GM12878 (cell line): ENCODE measurements around the gene OR51A7. TPM values are rescaled to one million over a fixed set of nuclear protein-coding genes. Genes with fewer than 3 reads are reported as not detected.
"Not testable (repeated sequence)": the region's sequence is repeated elsewhere in the genome, so short reads cannot be mapped to it uniquely, and the experiment has no call there.

ENCODE experiments used
- ATAC-seq: fragments of 200-7000 bp; cut with Tn5 transposase; 3 replicates; pipeline ENCODE4 v1.9.1; 2020; ENCODE audit warnings: mild to moderate bottlenecking, moderate library complexity
- BruUV-seq: library from RNA; stranded (reverse); fragments of 400-500 nt; replicated peaks from 2 replicates; lab custom pipeline; 2021; lab: Mats Ljungman, UMichigan
- CTCF ChIA-PET: fragments of 300-600 bp; sonication (Branson Sonifier 250); formaldehyde crosslinking; extraction: SDS; loops from one replicate; lab custom pipeline; 2021; ENCODE audit warnings: inconsistent platforms; lab: Yijun Ruan, JAX
- POLR2A ChIA-PET: fragments of 350-600 bp; formaldehyde crosslinking; extraction: SDS; loops from one replicate; lab custom pipeline; 2021; ENCODE audit warnings: inconsistent platforms; lab: Charles Lee
- RAD21 ChIA-PET: fragments of 300-600 bp; sonication (Branson Sonifier 250); formaldehyde crosslinking; loops from one replicate; lab custom pipeline; 2023; ENCODE audit warnings: antibody characterized with exemption; ENCODE audit not compliant: unreplicated experiment; lab: Charles Lee
- SMC1A ChIA-PET: fragments of 300-600 bp; sonication (Branson Sonifier 250); formaldehyde crosslinking; loops from one replicate; lab custom pipeline; 2023; ENCODE audit not compliant: unreplicated experiment, uncharacterized antibody; lab: Charles Lee
- DNase-seq: peaks from one replicate; pipeline ENCODE4 v3.0.0-alpha.2; 2011; ENCODE audit warnings: low read depth, low spot score
- FAIRE-seq: peaks from 3 replicates; lab custom pipeline; 2011; peaks lifted over from hg19 to GRCh38; lab: Jason Lieb, UNC
- H2AFZ ChIP-seq: 2 replicates; pipeline ENCODE4 v1.6.0; 2011; ENCODE audit warnings: low read depth, low read length, control low read depth; ENCODE audit not compliant: control insufficient read depth
- H3K27ac ChIP-seq: 2 replicates; pipeline ENCODE4 v1.5.1; 2011; ENCODE audit warnings: control low read depth; ENCODE audit not compliant: control insufficient read depth, insufficient read depth
- H3K27me3 ChIP-seq, 2 experiments: replicated peaks in 1 of 2; 2 replicates each; pipeline versions ENCODE4 v1.6.0 to v1.6.1; 2011; ENCODE audit warnings: low read length in 1 of 2; ENCODE audit not compliant: control insufficient read depth in 2 of 2, insufficient read depth in 2 of 2
- H3K36me3 ChIP-seq, 2 experiments: 2 replicates each; pipeline ENCODE4 v1.5.1; 2011; ENCODE audit warnings: low read length in 1 of 2; ENCODE audit not compliant: control insufficient read depth in 2 of 2, insufficient read depth in 2 of 2
- H3K4me1 ChIP-seq: 2 replicates; pipeline ENCODE4 v1.6.1; 2011; ENCODE audit warnings: mild to moderate bottlenecking, low read length, moderate library complexity, mixed read lengths; ENCODE audit not compliant: control insufficient read depth, insufficient read depth
- H3K4me2 ChIP-seq: 2 replicates; pipeline ENCODE4 v1.6.0; 2011; ENCODE audit warnings: control low read depth; ENCODE audit not compliant: control insufficient read depth, insufficient read depth
- H3K4me3 ChIP-seq: fragments of 200-600 bp; sonication (generic); 2 replicates; pipeline ENCODE4 v1.5.1; 2016
- H3K79me2 ChIP-seq: 2 replicates; pipeline ENCODE4 v1.6.0; 2011; ENCODE audit warnings: low read length; ENCODE audit not compliant: control insufficient read depth, insufficient read depth
- H3K9ac ChIP-seq: 2 replicates; pipeline ENCODE4 v1.8.0; 2011; ENCODE audit warnings: low read length, control low read depth, mixed read lengths; ENCODE audit not compliant: control insufficient read depth, insufficient read depth
- H3K9me3 ChIP-seq: replicated peaks from 3 replicates; pipeline ENCODE4 v1.5.1; 2011; ENCODE audit warnings: mild to moderate bottlenecking, low read length; ENCODE audit not compliant: control insufficient read depth, insufficient read depth
- H4K20me1 ChIP-seq: 2 replicates; pipeline ENCODE4 v1.6.0; 2011; ENCODE audit not compliant: control insufficient read depth, insufficient read depth
- CEBPB ChIP-seq, 2 experiments: fragments of 150-350 bp in 1 of 2; IDR thresholded peaks; 2 replicates each; pipeline ENCODE4 v1.6.1; 2012 to 2014; ENCODE audit warnings: low read depth in 2 of 2, low read length in 2 of 2, borderline replicate concordance in 1 of 2, inconsistent platforms in 1 of 2
- PML ChIP-seq: IDR thresholded peaks from 2 replicates; pipeline ENCODE4 v1.6.1; 2012; ENCODE audit warnings: low read length, inconsistent platforms
- RUNX3 ChIP-seq: IDR thresholded peaks from 2 replicates; pipeline ENCODE4 v1.6.1; 2012; ENCODE audit warnings: low read length, inconsistent platforms
- WGBS: methylation state at CpG from one replicate; pipeline ENCODE4 v1.1.6; 2016; ENCODE audit warnings: low lambda C conversion rate; ENCODE audit not compliant: insufficient replicate concordance, insufficient coverage; ENCODE audit errors: missing lambda C conversion rate; 5-methylcytosine and 5-hydroxymethylcytosine counted together
- in situ Hi-C: fragments of 300-500 bp; cut with MboI; formaldehyde crosslinking; loops from 9 replicates; pipeline ENCODE4 v1.14.3; 2018; ENCODE audit warnings: mixed read lengths
- intact Hi-C: fragments of 100-400 bp; cut with micrococcal nuclease; formaldehyde crosslinking; loops from one replicate; pipeline ENCODE4 v1.14.2; 2022; ENCODE audit not compliant: unreplicated experiment
- polyA plus RNA-seq, 11 experiments: library from polyadenylated mRNA; depleted of rRNA in 4 of 11; unstranded in 6 of 11; stranded (reverse) in 5 of 11; fragments of >200 nt; fragmentation: Nextera tagmentation in 4 of 11; fragmentation: Illumina TruSeq in 1 of 11; extraction: Ambion mirVana in 4 of 11; extraction: Trizol in 1 of 11; gene quantifications; 1 replicate in 1 of 11; 2 replicates in 10 of 11; pipeline versions ENCODE4 v1.2.1 to v1.2.3, GENCODE V29; 2011 to 2016; ENCODE audit warnings: inconsistent platforms in 2 of 11, missing spikeins in 2 of 11, low read depth in 1 of 11
- total RNA-seq, 4 experiments: library from RNA; depleted of rRNA in 3 of 4; stranded (reverse); fragments of >200 nt in 3 of 4; fragmentation: Illumina TruSeq in 1 of 4; extraction: Trizol in 1 of 4; gene quantifications; 2 replicates each; pipeline versions ENCODE4 v1.2.1 to v1.2.3, GENCODE V29; 2013 to 2021
- TF ChIP-seq, protein P1 (sequence below): fragments of 450-650 bp; IDR thresholded peaks from 2 replicates; pipeline ENCODE4 v1.6.1; 2016; ENCODE audit warnings: mild to moderate bottlenecking
- TF ChIP-seq, protein P2 (sequence below): fragments of 450-650 bp; IDR thresholded peaks from 2 replicates; pipeline ENCODE4 v1.6.1; 2018; ENCODE audit warnings: mild to moderate bottlenecking, low read depth, moderate library complexity; ENCODE audit not compliant: partially characterized antibody
- TF ChIP-seq, protein P3 (sequence below): fragments of 450-650 bp; IDR thresholded peaks from 2 replicates; pipeline ENCODE4 v1.6.1; 2017; ENCODE audit warnings: borderline replicate concordance
- TF ChIP-seq, protein P4 (sequence below): IDR thresholded peaks from 2 replicates; pipeline ENCODE4 v1.6.1; 2011; ENCODE audit warnings: borderline replicate concordance, low read depth, mild to moderate bottlenecking, moderate library complexity, mixed read lengths, low read length; ENCODE audit not compliant: insufficient read depth; ENCODE audit errors: extremely low read length

Gene OR51A7
- total and polyA plus RNA-seq, 10 of the 15 experiments (the other 5 are each of a cell fraction or from before 2014, with no cell fraction given): not detected

DNA sequence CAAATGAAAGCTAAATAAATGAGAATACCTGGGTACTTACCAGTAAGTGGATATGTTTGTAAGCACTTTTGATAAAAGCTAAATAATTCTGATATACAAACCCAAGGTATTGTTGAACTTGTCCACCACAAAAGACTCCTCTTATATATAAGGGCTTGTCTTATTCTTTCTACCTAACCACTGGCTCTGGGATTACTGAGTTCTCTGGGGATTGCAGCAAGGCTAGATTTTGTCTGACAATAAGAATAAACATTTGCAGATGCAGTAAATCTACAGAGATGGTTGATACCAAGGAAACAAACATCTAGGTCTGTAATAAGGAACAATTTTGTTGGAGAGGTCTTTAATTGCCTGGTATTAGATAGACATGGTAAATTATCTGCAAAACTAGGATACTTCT lies 43.9 kb downstream of the OR51A7 start, which contains the start of gene OR51A4 (continued):
- TF ChIP-seq CEBPB (IDR thresholded peaks at IDR 0.05; ENCODE audit: borderline replicate concordance in 1 of 2, low read depth in 2 of 2, low read length in 2 of 2) (no peak), PML (no peak), RUNX3 (no peak)
- TF ChIP-seq, protein P1, sequence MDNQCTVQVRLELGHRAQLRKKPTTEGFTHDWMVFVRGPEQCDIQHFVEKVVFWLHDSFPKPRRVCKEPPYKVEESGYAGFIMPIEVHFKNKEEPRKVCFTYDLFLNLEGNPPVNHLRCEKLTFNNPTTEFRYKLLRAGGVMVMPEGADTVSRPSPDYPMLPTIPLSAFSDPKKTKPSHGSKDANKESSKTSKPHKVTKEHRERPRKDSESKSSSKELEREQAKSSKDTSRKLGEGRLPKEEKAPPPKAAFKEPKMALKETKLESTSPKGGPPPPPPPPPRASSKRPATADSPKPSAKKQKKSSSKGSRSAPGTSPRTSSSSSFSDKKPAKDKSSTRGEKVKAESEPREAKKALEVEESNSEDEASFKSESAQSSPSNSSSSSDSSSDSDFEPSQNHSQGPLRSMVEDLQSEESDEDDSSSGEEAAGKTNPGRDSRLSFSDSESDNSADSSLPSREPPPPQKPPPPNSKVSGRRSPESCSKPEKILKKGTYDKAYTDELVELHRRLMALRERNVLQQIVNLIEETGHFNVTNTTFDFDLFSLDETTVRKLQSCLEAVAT: no peak
- TF ChIP-seq, protein P2, sequence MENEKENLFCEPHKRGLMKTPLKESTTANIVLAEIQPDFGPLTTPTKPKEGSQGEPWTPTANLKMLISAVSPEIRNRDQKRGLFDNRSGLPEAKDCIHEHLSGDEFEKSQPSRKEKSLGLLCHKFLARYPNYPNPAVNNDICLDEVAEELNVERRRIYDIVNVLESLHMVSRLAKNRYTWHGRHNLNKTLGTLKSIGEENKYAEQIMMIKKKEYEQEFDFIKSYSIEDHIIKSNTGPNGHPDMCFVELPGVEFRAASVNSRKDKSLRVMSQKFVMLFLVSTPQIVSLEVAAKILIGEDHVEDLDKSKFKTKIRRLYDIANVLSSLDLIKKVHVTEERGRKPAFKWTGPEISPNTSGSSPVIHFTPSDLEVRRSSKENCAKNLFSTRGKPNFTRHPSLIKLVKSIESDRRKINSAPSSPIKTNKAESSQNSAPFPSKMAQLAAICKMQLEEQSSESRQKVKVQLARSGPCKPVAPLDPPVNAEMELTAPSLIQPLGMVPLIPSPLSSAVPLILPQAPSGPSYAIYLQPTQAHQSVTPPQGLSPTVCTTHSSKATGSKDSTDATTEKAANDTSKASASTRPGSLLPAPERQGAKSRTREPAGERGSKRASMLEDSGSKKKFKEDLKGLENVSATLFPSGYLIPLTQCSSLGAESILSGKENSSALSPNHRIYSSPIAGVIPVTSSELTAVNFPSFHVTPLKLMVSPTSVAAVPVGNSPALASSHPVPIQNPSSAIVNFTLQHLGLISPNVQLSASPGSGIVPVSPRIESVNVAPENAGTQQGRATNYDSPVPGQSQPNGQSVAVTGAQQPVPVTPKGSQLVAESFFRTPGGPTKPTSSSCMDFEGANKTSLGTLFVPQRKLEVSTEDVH: no peak
- TF ChIP-seq, protein P3, sequence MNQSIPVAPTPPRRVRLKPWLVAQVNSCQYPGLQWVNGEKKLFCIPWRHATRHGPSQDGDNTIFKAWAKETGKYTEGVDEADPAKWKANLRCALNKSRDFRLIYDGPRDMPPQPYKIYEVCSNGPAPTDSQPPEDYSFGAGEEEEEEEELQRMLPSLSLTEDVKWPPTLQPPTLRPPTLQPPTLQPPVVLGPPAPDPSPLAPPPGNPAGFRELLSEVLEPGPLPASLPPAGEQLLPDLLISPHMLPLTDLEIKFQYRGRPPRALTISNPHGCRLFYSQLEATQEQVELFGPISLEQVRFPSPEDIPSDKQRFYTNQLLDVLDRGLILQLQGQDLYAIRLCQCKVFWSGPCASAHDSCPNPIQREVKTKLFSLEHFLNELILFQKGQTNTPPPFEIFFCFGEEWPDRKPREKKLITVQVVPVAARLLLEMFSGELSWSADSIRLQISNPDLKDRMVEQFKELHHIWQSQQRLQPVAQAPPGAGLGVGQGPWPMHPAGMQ: no peak
- TF ChIP-seq, protein P4, sequence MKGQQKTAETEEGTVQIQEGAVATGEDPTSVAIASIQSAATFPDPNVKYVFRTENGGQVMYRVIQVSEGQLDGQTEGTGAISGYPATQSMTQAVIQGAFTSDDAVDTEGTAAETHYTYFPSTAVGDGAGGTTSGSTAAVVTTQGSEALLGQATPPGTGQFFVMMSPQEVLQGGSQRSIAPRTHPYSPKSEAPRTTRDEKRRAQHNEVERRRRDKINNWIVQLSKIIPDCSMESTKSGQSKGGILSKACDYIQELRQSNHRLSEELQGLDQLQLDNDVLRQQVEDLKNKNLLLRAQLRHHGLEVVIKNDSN: no peak

DNA sequence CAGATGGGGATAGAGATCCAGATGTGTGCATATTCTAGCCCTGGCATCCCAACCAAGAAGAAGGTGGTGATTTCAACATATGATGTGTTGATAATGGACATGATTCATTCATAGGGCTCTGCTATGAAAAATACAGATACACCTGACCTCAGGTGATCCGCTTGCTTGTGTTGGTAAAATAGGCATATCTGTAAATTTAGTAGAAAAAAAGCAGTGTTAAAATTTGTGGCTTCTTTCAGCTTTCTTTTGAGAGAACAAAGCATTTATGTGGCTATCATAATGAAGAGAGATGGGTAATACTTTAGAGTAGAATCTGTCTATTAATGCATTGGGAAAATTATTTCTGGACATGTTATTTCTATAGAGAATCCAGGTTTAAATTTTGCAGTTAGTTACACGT lies 52.0 kb downstream of the OR51A7 start, which contains the start of gene OR51A2:
OR51A2 (minus strand) TSS at position 101 of the 400 bp plus-strand sequence; CDS start at position 101, 0 bp downstream.
- in situ Hi-C loops, H3K4me2 ChIP-seq, H3K79me2 ChIP-seq, SMC1A ChIA-PET, intact Hi-C loops, DNase-seq, H3K27ac ChIP-seq, H3K9ac ChIP-seq, H4K20me1 ChIP-seq, BruUV-seq, H3K4me3 ChIP-seq, POLR2A ChIA-PET, H3K36me3 ChIP-seq, H3K4me1 ChIP-seq, CTCF ChIA-PET, H3K27me3 ChIP-seq, ATAC-seq, RAD21 ChIA-PET, H3K9me3 ChIP-seq, FAIRE-seq, H2AFZ ChIP-seq: not testable (repeated sequence)
- WGBS: 2% methylated on average over 2 of the region's 2 CpGs
